ENCODE measurements around the gene KCNJ4.

GRCh38 chr22:38448945-38449745 lies 5.9 kb downstream of the KCNJ4 start:
- TF ChIP-seq REST (IDR thresholded peaks at IDR 0.05; ENCODE audit: low read depth, low read length) = no peak
- no peak for TF ChIP-seq TBL1XR1 (IDR thresholded peaks at IDR 0.05; ENCODE audit: low read depth, low read length)
- no peak for TF ChIP-seq POLR2A (IDR thresholded peaks at IDR 0.05; ENCODE audit: low read depth, low read length)
- TF ChIP-seq EGR1 (IDR thresholded peaks at IDR 0.05; ENCODE audit: borderline replicate concordance in 1 of 2, low read depth in 2 of 2, low read length in 2 of 2) = no peak
- TF ChIP-seq FOXM1 (IDR thresholded peaks at IDR 0.05; ENCODE audit: low read depth, low read length) = no peak
